Inflammatory macrophage treated with lipopolysaccharide for 4 hours (primary cell): ENCODE data around the gene SMG5.
"Not testable (repeated sequence)": the region's sequence is repeated elsewhere in the genome, so short reads cannot be mapped to it uniquely, and the experiment has no call there.

ENCODE experiments used
- DNase-seq: peaks from one replicate; pipeline ENCODE4 v3.0.0-alpha.2; 2020

SMG5 gene

DNA sequence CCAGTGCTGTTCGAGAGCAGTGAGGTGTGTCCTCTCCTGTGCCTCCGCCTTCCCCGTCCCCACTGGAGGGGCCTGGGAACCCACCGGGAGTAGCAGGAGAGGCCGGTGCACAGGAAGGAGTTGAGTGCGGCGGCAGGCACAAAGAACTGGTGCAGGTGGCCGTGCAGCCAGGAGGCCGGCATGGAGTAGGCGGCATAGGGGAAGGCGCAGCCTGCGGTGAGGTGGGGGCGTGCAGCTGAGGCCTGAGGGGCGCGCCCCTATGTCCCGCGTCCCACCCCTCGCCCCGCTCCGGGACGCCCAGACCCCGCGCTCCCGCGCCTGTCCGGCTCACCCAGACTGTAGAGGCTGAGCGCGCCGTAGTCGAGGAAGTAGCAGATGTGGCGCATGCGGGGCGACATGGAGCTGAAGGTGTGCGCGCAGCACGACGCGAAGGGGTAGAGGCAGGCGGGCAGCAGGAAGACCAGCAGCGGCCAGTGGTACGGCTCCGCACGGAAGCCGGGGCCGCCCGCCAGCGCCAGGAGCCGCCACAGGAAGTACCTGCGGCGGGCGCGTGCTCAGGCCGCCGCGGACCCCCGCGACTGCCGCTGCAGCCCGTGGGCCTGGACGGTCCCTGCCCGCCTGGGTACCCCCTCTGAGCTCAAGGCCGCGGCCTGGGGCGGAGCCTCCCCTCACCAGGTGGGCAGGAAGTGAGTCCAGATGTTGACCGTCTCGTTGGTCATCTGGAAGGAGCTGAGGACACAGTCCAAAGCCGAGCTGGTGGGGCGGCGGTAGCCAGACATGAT lies 37.0 kb downstream of the SMG5 start:
- peak; percentile 4 for DNase-seq

DNA sequence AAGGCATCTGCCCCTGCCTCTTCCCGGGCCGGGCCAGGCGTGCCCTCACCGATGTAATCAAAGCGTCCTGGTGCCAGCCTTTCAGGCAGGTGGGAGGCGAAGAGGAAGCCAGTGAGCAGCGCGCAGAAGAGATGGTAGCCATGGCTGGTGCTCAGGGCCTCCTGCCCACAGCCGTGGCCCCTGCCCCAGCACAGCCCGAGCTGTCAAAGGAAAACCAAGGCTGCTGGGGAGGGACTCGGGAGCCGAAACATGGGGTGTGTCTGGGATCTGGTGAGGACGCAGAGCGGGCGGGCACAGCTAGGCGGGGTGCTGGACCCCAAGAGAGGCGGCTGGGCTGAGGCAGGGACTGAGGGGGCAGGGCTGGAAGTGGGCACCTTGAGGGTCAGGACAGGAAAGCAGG lies 37.9 kb downstream of the SMG5 start:
- no peak for DNase-seq

DNA sequence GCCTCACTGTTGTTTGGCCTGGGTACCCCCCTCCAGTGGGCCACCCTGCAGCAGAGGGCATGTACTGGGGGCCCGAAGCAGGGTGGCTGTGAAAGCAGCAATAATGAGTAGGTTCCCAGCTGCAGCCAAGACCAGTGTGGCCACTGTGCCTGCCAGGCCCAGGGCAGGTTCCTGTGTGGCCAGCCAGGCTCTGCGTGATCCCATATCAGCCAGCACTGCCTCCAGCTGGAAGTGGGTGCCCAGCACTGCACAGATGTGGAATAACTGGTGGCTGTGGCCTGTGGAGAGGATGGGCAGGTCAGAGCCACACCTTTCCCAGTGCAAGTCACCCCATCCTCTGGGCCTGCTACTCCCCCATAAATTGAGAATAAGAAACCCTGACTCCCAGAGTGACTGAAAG lies 38.5 kb downstream of the SMG5 start:
- DNase-seq = no peak

DNA sequence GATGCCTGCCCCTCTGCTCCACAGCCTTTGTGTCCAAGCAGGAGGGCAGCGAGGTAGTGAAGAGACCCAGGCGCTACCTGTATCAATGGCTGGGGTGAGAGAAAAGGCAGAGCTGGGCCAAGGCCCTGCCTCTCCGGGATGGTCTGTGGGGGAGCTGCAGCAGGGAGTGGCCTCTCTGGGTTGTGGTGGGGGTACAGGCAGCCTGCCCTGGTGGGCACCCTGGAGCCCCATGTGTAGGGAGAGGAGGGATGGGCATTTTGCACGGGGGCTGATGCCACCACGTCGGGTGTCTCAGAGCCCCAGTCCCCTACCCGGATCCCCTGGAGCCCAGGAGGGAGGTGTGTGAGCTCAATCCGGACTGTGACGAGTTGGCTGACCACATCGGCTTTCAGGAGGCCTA lies 39.9 kb downstream of the SMG5 start:
- DNase-seq = no peak

DNA sequence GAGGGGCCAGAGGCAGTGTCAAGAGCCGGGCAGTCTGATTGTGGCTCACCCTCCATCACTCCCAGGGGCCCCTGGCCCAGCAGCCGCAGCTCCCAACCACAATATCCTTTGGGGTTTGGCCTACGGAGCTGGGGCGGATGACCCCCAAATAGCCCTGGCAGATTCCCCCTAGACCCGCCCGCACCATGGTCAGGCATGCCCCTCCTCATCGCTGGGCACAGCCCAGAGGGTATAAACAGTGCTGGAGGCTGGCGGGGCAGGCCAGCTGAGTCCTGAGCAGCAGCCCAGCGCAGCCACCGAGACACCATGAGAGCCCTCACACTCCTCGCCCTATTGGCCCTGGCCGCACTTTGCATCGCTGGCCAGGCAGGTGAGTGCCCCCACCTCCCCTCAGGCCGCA lies 40.7 kb downstream of the SMG5 start, which contains the start of gene BGLAP:
Gene BGLAP (plus strand): TSS at position 259 of the 400 bp plus-strand sequence. CDS start 48 bp downstream, at position 307.
- no peak for DNase-seq

DNA sequence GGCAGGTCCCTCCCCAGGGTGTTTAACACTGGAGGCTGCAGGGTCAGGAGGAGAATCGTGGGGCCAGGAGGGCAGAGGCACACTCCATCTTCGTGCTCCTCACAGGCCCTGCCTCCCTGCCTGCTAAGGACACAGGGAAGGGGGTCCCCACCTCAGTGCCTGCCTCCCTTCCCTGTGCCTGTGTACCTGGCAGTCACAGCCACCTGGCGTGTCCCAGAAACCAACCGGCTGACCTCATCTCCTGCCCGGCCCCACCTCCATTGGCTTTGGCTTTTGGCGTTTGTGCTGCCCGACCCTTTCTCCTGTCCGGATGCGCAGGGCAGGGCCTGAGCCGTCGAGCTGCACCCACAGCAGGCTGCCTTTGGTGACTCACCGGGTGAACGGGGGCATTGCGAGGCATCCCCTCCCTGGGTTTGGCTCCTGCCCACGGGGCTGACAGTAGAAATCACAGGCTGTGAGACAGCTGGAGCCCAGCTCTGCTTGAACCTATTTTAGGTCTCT lies 41.3 kb downstream of the SMG5 start:
- no peak for DNase-seq

DNA sequence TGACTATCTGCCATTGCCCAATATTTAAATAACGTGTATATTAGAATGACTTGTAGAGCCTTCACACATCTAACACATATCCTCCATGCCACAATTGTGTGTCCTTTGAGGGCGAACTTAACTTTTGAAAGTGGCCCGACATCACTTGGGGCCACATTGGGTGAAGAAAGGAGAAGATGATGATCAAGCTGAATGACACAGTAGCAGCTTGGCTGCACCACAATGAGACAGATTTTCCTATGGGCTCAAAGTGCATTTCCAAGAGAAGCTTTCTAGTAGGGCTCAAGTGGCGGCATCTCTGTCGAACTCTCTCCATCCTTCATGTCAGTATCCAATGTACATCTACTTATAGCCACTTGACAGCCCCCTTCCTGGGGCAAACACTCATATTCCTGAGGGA lies 44.4 kb downstream of the SMG5 start:
- no peak for DNase-seq

DNA sequence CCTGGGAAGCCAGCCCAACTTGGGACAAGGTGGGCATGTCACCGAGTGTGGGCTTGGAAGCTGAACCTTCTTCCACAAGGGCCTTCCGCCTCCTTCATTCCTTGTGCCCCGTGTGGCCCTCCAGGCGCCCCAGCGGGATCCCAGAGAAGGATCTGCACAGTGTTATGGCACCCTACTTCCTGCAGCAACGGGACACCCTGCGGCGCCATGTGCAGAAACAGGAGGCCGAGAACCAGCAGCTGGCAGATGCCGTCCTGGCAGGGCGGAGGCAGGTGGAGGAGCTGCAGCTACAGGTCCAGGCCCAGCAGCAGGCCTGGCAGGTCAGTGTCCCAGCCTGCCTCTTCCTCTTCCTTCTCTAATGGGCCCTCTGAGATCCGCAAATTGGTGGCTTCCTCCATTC lies 46.5 kb downstream of the SMG5 start:
- no peak for DNase-seq

DNA sequence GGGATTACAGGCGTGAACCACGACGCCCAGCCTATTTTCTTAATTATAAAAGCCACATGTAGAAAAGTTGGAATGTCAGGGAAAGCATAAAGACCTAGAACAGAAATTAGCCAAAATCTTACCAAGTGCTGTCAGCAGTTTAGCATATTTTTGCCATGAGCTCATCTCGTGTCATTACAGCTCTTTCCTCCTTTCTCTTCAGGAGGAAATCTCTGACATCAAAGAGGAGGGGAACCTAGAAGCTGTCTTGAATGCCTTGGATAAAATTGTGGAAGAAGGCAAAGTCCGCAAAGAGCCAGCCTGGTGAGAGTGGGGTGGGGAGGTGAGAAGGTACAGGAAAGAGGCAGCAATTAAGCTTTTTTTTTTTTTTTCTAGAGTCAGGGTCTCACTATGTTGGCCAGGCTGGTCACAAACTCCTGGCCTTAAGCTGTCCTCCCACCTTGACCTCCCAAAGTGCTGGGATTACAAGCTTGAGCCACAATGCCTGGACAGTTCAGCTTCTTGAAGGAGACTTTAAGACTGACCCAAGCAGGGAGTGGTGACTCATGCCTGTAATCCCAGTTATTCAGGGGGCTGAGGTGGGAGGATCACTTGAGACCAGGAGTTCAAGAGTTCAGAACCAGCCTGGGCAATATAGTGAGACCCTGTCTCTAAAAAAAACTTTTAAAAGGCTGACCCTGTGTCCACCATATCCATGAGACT lies 49.0 kb downstream of the SMG5 start:
- no peak for DNase-seq

DNA sequence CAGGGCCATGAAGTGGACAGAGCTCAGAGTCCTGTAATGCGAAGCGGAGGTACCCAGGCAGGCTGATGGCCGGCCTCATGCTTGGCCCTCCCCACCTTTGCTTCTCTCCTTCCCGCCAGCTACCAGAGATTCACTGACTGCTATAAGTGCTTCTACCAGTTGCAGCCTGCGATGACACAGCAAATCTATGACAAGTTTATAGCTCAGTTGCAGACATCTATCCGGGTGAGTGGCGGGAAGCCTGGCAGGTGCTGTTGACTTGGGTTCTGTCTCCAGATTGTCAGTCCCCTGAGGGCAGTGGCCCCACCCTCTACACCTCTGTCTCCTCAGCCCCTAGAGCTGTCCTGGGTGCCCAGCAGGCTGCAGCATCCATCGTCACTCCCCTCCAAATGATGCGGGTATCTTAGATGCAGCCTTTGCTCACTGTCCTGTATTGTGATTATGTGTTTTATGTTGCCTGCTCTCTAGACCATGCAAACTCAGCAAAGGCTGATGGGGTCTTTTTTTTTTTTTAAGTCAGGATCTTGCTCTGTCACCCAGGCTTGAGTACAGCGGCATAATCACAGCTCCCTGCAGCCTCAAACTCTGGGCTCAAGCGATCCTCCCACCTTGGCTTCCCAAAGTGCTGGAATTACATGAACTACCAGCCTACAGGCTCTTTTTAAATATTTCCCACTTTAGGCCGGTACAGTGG lies 50.3 kb downstream of the SMG5 start:
- no peak for DNase-seq

DNA sequence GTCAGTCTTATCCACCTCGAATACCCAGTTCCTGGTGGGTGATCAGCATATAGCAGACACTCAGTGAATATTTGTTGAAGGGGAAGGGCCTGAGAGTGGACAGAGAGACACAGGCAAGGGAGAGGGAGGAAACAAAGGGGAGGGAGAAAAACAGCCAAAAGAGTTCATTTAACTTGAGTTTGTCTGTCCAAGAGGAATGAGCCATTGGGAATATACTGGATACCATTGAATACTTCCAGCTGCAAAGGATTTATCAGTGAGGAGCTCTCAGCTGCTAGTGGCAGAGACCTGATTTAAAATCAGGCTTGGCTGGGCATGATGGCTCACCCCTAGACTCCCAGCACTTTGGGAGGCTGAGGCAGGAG lies 52.2 kb downstream of the SMG5 start:
- no peak for DNase-seq

DNA sequence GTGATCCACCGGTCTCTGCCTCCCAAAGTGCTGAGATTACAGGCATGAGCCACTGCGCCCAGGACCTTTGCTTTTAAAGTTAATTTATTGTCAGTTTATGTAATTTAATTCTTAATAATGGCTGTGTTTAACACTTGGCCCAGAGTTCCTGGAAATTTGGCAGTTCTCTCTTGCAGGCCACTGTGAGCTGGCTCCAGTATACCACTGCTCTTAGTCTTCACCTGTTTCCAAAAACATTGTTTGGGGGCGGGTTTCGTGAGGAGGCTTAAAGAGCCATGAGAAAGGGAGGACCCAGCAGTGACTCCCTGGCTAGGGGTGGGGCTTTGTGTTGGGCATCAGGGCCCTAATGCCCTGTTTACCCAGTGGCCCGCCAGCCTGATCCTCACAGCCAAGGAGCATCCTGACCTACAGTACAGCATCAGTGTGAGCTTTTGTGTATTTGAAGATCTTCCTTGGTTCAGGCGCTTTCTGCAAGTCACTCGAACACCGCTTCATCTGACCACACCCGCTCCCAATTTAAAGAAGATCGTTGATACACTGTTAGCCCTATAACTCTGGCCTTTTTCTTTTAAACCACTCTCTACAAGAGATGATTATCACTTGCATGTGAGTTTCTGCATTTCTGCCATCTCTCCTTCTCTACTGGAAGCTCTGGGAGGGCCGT lies 52.7 kb downstream of the SMG5 start:
- DNase-seq = no peak

DNA sequence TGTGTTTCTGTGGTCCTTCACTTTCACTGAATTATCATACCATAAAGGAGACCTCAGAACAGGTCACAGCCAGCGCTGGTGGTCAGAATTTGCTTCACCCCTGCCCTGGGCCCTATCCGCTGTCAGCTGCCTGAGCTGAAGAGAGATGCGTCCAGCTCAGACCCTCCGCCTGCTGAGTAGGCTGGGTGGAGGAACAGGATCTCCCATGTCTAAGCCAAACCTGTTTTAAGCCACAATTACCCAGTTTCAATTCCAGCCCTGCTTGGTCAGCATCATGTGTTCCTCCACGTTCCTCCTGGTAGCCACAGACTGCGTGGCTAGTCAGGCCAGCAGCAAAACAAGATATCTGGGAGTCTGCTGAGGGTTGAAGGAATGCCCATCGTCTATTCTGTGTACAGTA lies 54.1 kb downstream of the SMG5 start:
- peak; percentile 14 for DNase-seq

DNA sequence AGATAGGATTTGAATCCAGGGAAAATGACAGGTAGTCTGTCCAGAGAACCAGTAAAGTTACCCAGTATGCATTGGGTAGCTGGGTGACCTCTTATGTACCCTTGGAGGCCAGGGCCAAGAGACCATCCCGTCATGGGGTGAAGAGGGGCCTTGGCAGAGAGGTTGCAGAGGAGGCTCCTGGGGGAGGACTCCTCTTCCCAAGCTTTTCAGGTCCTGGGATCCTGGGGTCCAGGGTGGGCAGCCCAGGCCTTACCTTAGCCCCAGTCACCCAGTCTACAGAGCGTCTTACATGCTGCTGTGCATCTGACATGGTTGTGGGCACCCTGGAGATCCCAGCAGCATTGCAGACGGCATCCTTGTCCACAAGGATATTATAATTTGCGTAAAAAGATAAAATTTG lies 55.8 kb downstream of the SMG5 start:
- DNase-seq = no peak

DNA sequence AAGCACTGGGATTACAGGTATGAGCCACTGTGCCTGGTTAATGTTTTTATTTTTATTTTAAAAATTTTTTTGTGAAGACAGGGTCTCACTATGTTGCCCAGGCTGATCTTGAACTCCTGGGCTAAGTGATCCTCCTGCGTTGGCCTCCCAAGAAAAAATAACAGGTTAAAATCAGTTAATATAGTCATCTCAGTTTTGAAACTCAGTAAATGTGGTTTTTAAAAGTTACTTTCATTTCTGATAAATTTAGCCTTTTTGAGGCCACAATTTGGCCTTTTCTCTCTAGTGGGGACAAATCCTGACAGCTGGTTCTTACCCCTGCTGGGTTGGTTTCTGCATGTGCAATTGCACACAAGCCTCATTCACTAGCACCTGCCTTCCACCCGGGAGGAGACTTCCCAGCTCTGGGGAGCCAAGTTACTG lies 56.5 kb downstream of the SMG5 start:
- DNase-seq = no peak

DNA sequence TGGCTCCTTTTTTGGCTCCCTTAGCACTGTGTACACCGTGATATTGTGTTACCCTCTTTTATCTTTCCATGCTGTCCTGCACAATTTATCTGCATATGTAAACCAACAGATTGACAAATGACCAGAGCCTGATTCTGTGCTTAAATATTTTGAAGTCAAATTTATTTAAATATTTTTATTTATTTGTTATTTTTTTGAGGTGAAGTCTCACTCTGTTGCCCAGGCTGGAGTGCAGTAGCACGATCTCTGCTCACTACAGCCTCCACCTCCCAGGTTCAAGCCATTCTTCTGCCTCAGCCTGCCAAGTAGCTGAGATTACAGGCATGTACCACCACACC lies 57.0 kb downstream of the SMG5 start:
- DNase-seq = no peak

DNA sequence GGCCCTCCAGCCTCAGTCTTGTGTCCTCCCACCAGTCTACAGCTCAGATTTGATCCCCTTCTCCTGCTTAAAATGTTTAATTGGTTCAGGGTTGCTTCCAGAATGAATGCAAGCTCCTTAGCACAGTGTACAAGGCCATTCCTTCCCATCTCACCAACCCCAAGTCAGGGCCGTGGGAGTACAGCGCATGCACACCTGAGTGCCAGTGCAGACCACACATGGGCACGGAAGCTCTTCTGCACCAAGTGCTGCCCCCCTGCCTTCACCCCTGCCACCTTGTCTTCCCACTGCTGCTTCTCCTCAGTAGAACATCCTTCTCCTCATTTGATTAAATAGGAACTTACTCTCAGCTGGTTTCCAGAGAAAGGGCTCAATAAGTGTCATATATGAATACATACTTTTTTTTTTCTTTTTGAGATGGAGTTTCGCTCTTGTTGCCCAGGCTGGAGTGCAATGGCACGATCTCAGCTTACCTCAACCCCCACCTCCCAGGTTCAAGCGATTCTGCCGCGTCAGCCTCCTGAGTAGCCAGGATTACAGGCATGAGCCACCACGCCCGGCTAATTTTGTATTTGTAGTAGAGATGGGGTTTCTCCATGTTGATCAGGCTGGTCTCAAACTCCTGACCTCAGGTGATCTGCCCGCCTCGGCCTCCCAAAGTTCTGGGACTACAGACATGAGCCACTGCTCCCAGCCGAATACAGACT lies 60.5 kb downstream of the SMG5 start:
- DNase-seq = no peak

DNA sequence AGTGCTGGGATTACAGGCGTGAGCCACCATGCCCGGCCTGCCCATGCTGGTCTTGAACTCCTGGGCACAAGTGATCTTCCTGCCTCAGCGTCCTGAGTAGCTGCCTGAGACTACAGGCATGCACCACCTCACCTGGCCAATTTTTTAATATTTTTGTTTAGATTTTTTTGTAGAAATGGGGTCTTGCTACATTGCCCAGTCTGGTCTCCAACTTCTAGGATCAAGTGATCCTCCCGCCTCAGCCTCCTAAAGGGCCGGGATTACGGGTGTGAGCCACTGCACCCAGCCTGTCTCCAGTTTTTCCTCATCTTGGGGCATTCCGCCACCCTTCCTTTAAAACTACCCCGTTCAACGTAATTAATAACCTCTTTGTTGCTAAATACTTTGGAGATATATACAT lies 62.4 kb downstream of the SMG5 start:
- no peak for DNase-seq

DNA sequence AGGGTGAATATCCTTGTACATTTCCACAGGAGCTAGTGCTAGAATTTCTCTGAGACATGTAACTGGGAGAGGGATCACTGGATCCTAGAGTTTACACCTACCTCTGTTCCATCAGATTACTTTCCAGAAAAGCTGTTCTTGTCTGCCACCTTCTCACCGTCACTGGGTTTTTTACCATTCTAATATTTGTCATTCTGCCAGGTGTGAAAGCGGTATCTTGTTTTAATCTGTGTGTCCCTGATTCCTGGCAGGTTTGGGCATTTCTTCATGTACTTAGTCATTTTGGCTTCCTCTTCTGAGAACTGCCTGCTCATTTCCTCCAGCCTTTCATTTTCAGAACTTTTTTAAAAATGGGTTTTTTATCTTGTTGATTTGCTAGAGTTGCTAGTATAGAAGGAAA lies 64.8 kb downstream of the SMG5 start:
- peak; percentile 70 for DNase-seq

DNA sequence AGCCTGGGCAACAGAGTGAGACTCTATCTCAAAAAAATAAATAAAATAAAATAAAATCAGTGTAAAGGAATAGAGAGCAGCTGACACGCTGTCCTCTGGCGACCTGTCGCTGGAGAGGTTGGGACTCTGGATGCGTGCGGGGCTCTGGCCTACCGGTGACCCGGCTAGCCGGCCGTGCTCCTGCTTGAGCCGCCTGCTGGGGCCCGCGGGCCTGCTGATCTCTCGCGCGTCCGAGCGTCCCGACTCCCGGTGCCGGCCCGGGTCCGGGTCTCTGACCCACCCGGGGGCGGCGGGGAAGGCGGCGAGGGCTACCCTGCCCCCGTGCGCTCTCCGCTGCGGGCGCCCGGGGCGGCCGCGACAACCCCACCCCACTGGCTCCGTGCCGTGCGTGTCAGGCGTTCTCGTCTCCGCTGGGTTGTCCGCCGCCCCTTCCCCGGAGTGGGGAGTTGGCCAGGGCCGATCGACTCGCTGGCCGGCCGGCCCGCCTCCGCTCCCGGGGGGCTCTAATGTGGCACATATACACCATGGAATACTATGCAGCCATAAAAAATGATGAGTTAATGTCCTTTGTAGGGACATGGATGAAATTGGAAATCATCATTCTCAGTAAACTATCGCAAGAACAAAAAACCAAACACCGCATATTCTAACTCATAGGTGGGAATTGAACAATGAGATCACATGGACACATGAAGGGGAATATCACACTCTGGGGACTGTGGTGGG lies 66.1 kb downstream of the SMG5 start:
- not testable (repeated sequence) for DNase-seq

DNA sequence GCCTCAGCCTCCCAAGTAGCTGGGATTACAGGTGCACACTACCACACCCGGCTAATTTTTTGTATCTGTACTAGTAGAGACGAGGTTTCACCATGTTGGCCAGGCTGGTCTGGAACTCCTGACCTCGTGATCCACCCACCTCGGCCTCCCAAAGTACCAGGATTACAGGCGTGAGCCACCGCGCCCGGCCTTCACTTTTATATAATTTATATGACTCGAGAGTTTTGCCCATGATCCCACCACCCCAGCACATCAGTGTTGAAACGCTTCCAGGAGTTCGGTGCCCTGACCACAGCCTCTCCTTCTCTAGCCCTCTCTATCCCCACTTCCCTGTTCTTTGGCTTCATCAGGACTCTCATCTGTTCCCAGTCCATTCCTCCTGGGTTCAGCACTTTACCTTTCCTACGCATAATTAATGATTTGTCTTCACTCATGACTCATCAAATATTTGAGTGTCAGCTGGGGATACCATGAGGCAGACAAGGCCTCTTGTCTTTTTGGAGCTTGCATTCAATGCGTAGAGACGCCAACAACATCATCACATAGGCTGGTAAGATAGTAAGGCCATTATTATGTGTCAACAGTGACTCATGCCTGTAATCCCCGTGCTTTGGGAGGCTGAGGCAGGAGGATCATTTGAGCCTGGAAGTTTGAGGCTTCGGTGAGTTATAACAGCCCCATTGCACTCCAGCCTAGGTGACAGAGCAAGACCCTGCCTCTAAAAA lies 68.4 kb downstream of the SMG5 start:
- no peak for DNase-seq

DNA sequence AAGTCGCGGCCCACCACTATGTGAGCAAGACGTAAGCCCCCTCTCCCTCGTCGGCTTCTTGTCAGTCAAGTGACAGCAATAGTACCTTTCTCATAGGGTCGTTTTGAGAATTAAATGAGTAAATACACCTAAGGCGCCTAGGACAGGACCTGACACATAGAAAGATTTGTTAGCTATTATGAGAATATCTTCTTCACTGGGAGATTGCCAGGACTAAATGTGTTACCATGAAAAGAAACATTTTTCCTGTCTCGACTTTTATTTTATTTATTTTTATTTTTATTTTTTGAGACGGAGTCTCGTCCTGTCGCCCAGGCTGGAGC lies 69.0 kb downstream of the SMG5 start:
- DNase-seq = no peak
